ENCODE data around the gene PPIE.

The PPIE gene

DNA sequence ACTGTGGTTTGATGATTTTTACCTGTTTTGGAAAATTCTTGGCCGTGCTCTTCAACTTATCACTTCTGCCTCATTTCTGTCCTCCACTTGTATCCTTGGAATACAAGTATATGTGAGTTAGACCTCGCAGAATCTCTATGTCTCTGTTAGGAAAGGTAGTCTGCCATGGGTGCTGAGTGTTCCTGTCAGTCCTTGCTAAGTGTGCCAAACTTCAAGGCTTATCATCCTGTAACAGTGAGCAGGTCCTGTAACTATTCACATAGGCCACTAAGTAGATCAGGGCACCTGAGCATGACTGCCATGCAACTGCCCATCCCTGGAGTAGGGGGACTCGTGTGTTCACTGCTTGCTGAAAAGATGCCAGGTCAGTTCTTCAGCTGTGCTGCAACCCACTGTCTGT, 74.2 kb downstream of the PPIE start:
- H3K4me2 ChIP-seq (ENCODE audit: insufficient read depth, low read length): no peak overlapping the region
- ATAC-seq (ENCODE audit: insufficient read depth, low read depth): no peak
- peaks cover 3% of the 10 kb centered on the region for H3K27me3 ChIP-seq (ENCODE audit: insufficient read depth, low read length, poor library complexity)
- H3K4me1 ChIP-seq (ENCODE audit: insufficient read depth, low read length): 0 out of 2 replicates have a peak, but pooled peaks cover 4% of the 10 kb centered on the region
- no peak for DNase-seq
- no peaks in the 10 kb centered on the region for H4K20me1 ChIP-seq (ENCODE audit: insufficient read depth, low read length)
- no peaks in the 10 kb centered on the region for H3K79me2 ChIP-seq (ENCODE audit: insufficient read depth, low read length)
- no peaks in the 10 kb centered on the region for H3K36me3 ChIP-seq (ENCODE audit: insufficient read depth, low read length)
- H3K27ac ChIP-seq (ENCODE audit: low read length): no peak overlapping the region
- H3K9me3 ChIP-seq (ENCODE audit: insufficient read depth, low read length, severe bottlenecking): no peaks in the 10 kb centered on the region
- no peak overlapping the region for H3K4me3 ChIP-seq (ENCODE audit: low read depth in 1 of 2, low read length in 2 of 2)
- TF ChIP-seq, protein P1, sequence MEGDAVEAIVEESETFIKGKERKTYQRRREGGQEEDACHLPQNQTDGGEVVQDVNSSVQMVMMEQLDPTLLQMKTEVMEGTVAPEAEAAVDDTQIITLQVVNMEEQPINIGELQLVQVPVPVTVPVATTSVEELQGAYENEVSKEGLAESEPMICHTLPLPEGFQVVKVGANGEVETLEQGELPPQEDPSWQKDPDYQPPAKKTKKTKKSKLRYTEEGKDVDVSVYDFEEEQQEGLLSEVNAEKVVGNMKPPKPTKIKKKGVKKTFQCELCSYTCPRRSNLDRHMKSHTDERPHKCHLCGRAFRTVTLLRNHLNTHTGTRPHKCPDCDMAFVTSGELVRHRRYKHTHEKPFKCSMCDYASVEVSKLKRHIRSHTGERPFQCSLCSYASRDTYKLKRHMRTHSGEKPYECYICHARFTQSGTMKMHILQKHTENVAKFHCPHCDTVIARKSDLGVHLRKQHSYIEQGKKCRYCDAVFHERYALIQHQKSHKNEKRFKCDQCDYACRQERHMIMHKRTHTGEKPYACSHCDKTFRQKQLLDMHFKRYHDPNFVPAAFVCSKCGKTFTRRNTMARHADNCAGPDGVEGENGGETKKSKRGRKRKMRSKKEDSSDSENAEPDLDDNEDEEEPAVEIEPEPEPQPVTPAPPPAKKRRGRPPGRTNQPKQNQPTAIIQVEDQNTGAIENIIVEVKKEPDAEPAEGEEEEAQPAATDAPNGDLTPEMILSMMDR (IDR thresholded peaks at IDR 0.05; ENCODE audit: borderline replicate concordance, extremely low read depth, low read length, poor library complexity, severe bottlenecking): no peak
- no peak for TF ChIP-seq EZH2 (IDR thresholded peaks at IDR 0.05; ENCODE audit: borderline replicate concordance, low read depth, low read length, severe bottlenecking)
- no peak overlapping the region for H2AFZ ChIP-seq (ENCODE audit: low read depth, low read length)
- no peak overlapping the region for H3K9ac ChIP-seq (ENCODE audit: low read depth, low read length)
